Neuronal stem cell (in vitro differentiated cells): ENCODE measurements around the gene EFNA1.

Source experiments
- DNase-seq: peaks from one replicate; pipeline ENCODE4 v3.0.0-alpha.2; 2013; ENCODE audit warnings: low spot score
- H2AFZ ChIP-seq: one replicate; pipeline ENCODE4 v1.6.1; 2013; ENCODE audit warnings: mild to moderate bottlenecking, low read length, inconsistent platforms
- H2AK5ac ChIP-seq: 2 replicates; pipeline ENCODE4 v1.6.1; 2013; ENCODE audit warnings: low read depth, mild to moderate bottlenecking, inconsistent platforms, low read length, moderate library complexity, mixed read lengths
- H2BK120ac ChIP-seq: 2 replicates; pipeline ENCODE4 v1.6.1; 2013; ENCODE audit warnings: low read depth, mild to moderate bottlenecking, inconsistent platforms, low read length, moderate library complexity, mixed read lengths
- H2BK12ac ChIP-seq: one replicate; pipeline ENCODE4 v1.6.1; 2013; ENCODE audit warnings: low read length, inconsistent platforms
- H2BK15ac ChIP-seq: 2 replicates; pipeline ENCODE4 v1.6.1; 2013; ENCODE audit warnings: mild to moderate bottlenecking, low read length, inconsistent platforms, mixed read lengths
- H2BK5ac ChIP-seq: one replicate; pipeline ENCODE4 v1.6.1; 2013; ENCODE audit warnings: inconsistent platforms, mild to moderate bottlenecking, low read length, moderate library complexity
- H3K14ac ChIP-seq: one replicate; pipeline ENCODE4 v1.6.1; 2013; ENCODE audit warnings: low read length, inconsistent platforms
- H3K18ac ChIP-seq: 2 replicates; pipeline ENCODE4 v1.6.1; 2013; ENCODE audit warnings: low read length, inconsistent platforms
- H3K23ac ChIP-seq: 2 replicates; pipeline ENCODE4 v1.6.1; 2013; ENCODE audit warnings: low read depth, mild to moderate bottlenecking, mixed read lengths, low read length, inconsistent platforms; ENCODE audit not compliant: poor library complexity
- H3K27ac ChIP-seq: replicated peaks from 3 replicates; pipeline ENCODE4 v1.5.1; 2013; ENCODE audit warnings: low read length, inconsistent platforms
- H3K27me3 ChIP-seq, 3 experiments: 2 replicates each; pipeline ENCODE4 v1.6.1; 2013; ENCODE audit warnings: low read length in 3 of 3, mild to moderate bottlenecking in 2 of 3, inconsistent platforms in 1 of 3, low read depth in 1 of 3, mixed read lengths in 1 of 3, moderate library complexity in 1 of 3; ENCODE audit not compliant: control insufficient read depth in 3 of 3, insufficient read depth in 3 of 3
- H3K36me3 ChIP-seq, 2 donors: replicated peaks in 1 of 2; 2 replicates each; pipeline ENCODE4 v1.6.1; 2013; ENCODE audit warnings: low read length in 2 of 2; ENCODE audit not compliant: control insufficient read depth in 2 of 2, insufficient read depth in 2 of 2
- H3K4ac ChIP-seq: 2 replicates; pipeline ENCODE4 v1.6.1; 2013; ENCODE audit warnings: inconsistent platforms, mild to moderate bottlenecking, low read length, moderate library complexity
- H3K4me1 ChIP-seq, 2 donors: 1 replicate in 1 of 2; 2 replicates in 1 of 2; pipeline ENCODE4 v1.6.1; 2013; ENCODE audit warnings: low read length in 2 of 2, low read depth in 1 of 2; ENCODE audit not compliant: control insufficient read depth in 2 of 2, insufficient read depth in 1 of 2
- H3K4me2 ChIP-seq: one replicate; pipeline ENCODE4 v1.6.1; 2013; ENCODE audit warnings: mild to moderate bottlenecking, low read length, inconsistent platforms; ENCODE audit not compliant: insufficient read depth, poor library complexity, severe bottlenecking
- H3K4me3 ChIP-seq, 2 donors: 2 replicates each; pipeline ENCODE4 v1.5.1; 2013; ENCODE audit warnings: low read length in 2 of 2, mild to moderate bottlenecking in 2 of 2, inconsistent platforms in 1 of 2, moderate library complexity in 1 of 2
- H3K79me1 ChIP-seq: one replicate; pipeline ENCODE4 v1.6.1; 2013; ENCODE audit warnings: low read depth, mild to moderate bottlenecking, inconsistent platforms, low read length, moderate library complexity
- H3K9ac ChIP-seq: one replicate; pipeline ENCODE4 v1.6.1; 2013; ENCODE audit warnings: mild to moderate bottlenecking, low read depth, low read length, inconsistent platforms; ENCODE audit not compliant: poor library complexity
- H3K9me3 ChIP-seq, 2 donors: replicated peaks in 1 of 2; 2 replicates each; pipeline versions ENCODE3 to v1.6.1; 2013; ENCODE audit warnings: low read length in 2 of 2, mild to moderate bottlenecking in 2 of 2, inconsistent platforms in 1 of 2, low read depth in 1 of 2, mixed read lengths in 1 of 2, moderate library complexity in 1 of 2; ENCODE audit not compliant: control insufficient read depth in 2 of 2, insufficient read depth in 1 of 2
- H4K8ac ChIP-seq: one replicate; pipeline ENCODE4 v1.6.1; 2013; ENCODE audit warnings: low read depth, mild to moderate bottlenecking, inconsistent platforms, low read length, moderate library complexity
- H4K91ac ChIP-seq: one replicate; pipeline ENCODE4 v1.6.1; 2013; ENCODE audit warnings: low read length, low read depth, mild to moderate bottlenecking, inconsistent platforms; ENCODE audit not compliant: poor library complexity
- WGBS, 2 donors: extraction: QIAGEN DNeasy Blood & Tissue Kit; methylation state at CpG; one replicate each; pipeline ENCODE4 v1.1.7; 2013; ENCODE audit warnings: missing lambda C conversion rate in 2 of 2, mixed read lengths in 1 of 2; ENCODE audit not compliant: insufficient read length in 2 of 2, insufficient replicate concordance in 1 of 2; ENCODE audit errors: extremely low coverage in 2 of 2; 5-methylcytosine and 5-hydroxymethylcytosine counted together

The EFNA1 gene

DNA sequence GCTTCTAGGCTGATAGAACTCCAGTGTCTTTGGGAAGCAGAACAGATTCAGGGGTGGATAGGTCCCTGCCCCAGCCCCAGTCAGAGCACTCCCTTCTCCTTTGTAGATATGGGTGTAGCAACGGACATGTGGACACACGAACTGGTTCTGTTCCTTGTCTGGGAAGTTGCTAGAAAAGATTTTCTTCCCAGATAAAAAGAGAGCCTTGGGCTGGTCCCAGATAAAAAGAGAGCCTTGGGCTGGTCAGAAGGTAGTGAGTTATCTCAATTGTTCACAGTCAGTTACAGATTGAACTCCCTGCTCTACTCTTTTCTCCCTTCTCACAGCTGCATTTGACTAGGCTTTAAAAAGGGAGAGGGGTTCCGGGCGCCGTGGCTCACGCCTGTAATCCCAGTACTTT, 7.4 kb upstream of the EFNA1 start:
- H3K4ac ChIP-seq, result no peak overlapping the region
- H2AK5ac ChIP-seq, result no peak overlapping the region
- no peak overlapping the region for H4K8ac ChIP-seq
- no peaks in the 10 kb centered on the region for H3K79me1 ChIP-seq
- no peak overlapping the region for H2BK12ac ChIP-seq
- no peak overlapping the region for H2BK15ac ChIP-seq
- no peak overlapping the region for H3K18ac ChIP-seq
- no peak overlapping the region for H2BK5ac ChIP-seq
- H4K91ac ChIP-seq, result no peak overlapping the region
- DNase-seq, result no peak
- peaks cover 0 to 4% of the 10 kb centered on the region in 2 donors for H3K4me1 ChIP-seq
- H3K9ac ChIP-seq, result no peak overlapping the region
- no peak overlapping the region for H3K4me3 ChIP-seq
- H3K23ac ChIP-seq, result no peak overlapping the region
- no peak overlapping the region for H2AFZ ChIP-seq
- no peak overlapping the region for H3K14ac ChIP-seq
- H3K36me3 ChIP-seq, result no peaks in the 10 kb centered on the region
- H3K27ac ChIP-seq, result no peak overlapping the region
- H3K9me3 ChIP-seq, result no peaks in the 10 kb centered on the region
- WGBS, 2 donors, result no CpG with 5 or more reads among the region's 6 CpGs
- peaks cover 0 to 81% (median 10%) of the 10 kb centered on the region in 3 experiments for H3K27me3 ChIP-seq
- H3K4me2 ChIP-seq, result no peak overlapping the region
- H2BK120ac ChIP-seq, result no peak overlapping the region

DNA sequence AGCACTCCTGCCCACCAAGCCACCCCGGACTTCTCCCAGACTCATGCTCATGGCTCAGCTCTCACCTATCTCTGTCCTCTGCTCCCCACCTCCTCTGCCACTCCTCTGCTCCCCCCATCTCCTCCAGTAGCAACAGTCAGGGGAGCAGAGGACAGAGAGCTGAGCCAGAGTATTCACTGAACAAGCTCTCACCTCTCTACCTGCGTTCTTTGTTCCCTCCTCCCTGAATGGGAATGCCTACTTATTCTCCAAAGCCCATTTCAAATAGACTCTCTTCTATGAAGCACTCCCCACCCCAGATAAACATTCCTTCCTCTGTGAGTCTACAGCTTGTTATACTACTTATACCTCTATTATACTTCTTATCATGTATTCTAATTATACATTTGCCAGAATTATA, 6.4 kb upstream of the EFNA1 start:
- Histone ChIP-seq H3K4me2 (no peak overlapping the region), H2BK120ac (no peak overlapping the region), H3K79me1 (no peaks in the 10 kb centered on the region), H2BK15ac (no peak overlapping the region), H3K4me3 (no peak overlapping the region), H2AFZ (no peak overlapping the region), H3K27me3 (peaks cover 6 to 82% (median 20%) of the 10 kb centered on the region in 3 experiments), H2BK5ac (no peak overlapping the region), H3K9ac (no peak overlapping the region), H2AK5ac (no peak overlapping the region), H4K8ac (no peak overlapping the region), H3K4ac (no peak overlapping the region), H3K36me3 (no peaks in the 10 kb centered on the region), H3K27ac (no peak overlapping the region), H3K14ac (no peak overlapping the region), H2BK12ac (no peak overlapping the region), H4K91ac (no peak overlapping the region), H3K4me1 (peaks cover 6 to 10% of the 10 kb centered on the region in 2 donors), H3K9me3 (no peaks in the 10 kb centered on the region), H3K18ac (no peak overlapping the region), H3K23ac (no peak overlapping the region)
- no peak for DNase-seq
- WGBS, 2 donors, result no CpG with 5 or more reads among the region's 2 CpGs

- Histone ChIP-seq H3K14ac (no peak overlapping the region), H3K27me3 (peaks cover 7 to 86% (median 31%) of the 10 kb centered on the region in 3 experiments), H4K91ac (no peak overlapping the region), H4K8ac (no peak overlapping the region), H3K4ac (no peak overlapping the region), H3K4me1 (peaks cover 15 to 19% of the 10 kb centered on the region in 2 donors), H2BK12ac (no peak overlapping the region), H2AFZ (no peak overlapping the region), H2BK120ac (no peak overlapping the region), H3K9me3 (no peaks in the 10 kb centered on the region), H3K23ac (no peak overlapping the region), H3K4me2 (no peak overlapping the region), H2AK5ac (no peak overlapping the region), H3K79me1 (no peaks in the 10 kb centered on the region), H3K27ac (no peak overlapping the region), H2BK5ac (no peak overlapping the region), H3K4me3 (no peak overlapping the region), H2BK15ac (no peak overlapping the region), H3K18ac (no peak overlapping the region), H3K36me3 (no peaks in the 10 kb centered on the region), H3K9ac (no peak overlapping the region)
- DNase-seq, result no peak
- WGBS, 2 donors, result no CpG with 5 or more reads among the region's 2 CpGs
Measured at GRCh38 chr1:155122308-155122707, 5.4 kb upstream of the EFNA1 start.

- H3K27ac ChIP-seq, result no peak overlapping the region
- no peak overlapping the region for H4K91ac ChIP-seq
- no peak overlapping the region for H3K9ac ChIP-seq
- peaks cover 23 to 30% of the 10 kb centered on the region in 2 donors for H3K4me1 ChIP-seq
- H3K4me3 ChIP-seq, result no peak overlapping the region
- peaks cover 10 to 86% (median 44%) of the 10 kb centered on the region in 3 experiments for H3K27me3 ChIP-seq
- no peaks in the 10 kb centered on the region for H3K36me3 ChIP-seq
- no peaks in the 10 kb centered on the region for H3K9me3 ChIP-seq
- no peak overlapping the region for H3K18ac ChIP-seq
- no peak overlapping the region for H3K4me2 ChIP-seq
- H2BK120ac ChIP-seq, result no peak overlapping the region
- H4K8ac ChIP-seq, result no peak overlapping the region
- no peak overlapping the region for H2AK5ac ChIP-seq
- no peak overlapping the region for H3K14ac ChIP-seq
- no peak overlapping the region for H2BK12ac ChIP-seq
- no peak for DNase-seq
- H3K23ac ChIP-seq, result no peak overlapping the region
- H3K4ac ChIP-seq, result no peak overlapping the region
- H2BK15ac ChIP-seq, result no peak overlapping the region
- H2AFZ ChIP-seq, result no peak overlapping the region
- no peak overlapping the region for H2BK5ac ChIP-seq
- no peaks in the 10 kb centered on the region for H3K79me1 ChIP-seq
- WGBS, 2 donors, result no CpG with 5 or more reads among the region's 4 CpGs
Measured at GRCh38 chr1:155123801-155124200, 3.9 kb upstream of the EFNA1 start.
